Neural cell (in vitro differentiated cells): ENCODE measurements around the gene SEPTIN7. TPM values are rescaled to one million over a fixed set of nuclear protein-coding genes. Genes with fewer than 3 reads are reported as not detected.

Experiments
- H2AFZ ChIP-seq: fragments of 200-600, 300-800 bp; sonication (generic), shearing (Covaris generic); 2 replicates; pipeline ENCODE4 v1.6.0; 2014; ENCODE audit warnings: low read depth, mild to moderate bottlenecking, antibody characterized with exemption, low read length, moderate library complexity
- H3F3A ChIP-seq: fragments of 200-600 bp; shearing (Covaris generic); 2 replicates; pipeline ENCODE4 v1.6.1; 2016; ENCODE audit warnings: mild to moderate bottlenecking, moderate library complexity, mixed read lengths, antibody characterized with exemption, low read length; ENCODE audit not compliant: insufficient read depth, poor library complexity, severe bottlenecking
- H3K27ac ChIP-seq: fragments of 200-600, 300-800 bp; sonication (generic), shearing (Covaris generic); 2 replicates; pipeline ENCODE4 v1.5.1; 2014; ENCODE audit warnings: mild to moderate bottlenecking, low read length, moderate library complexity
- H3K27me3 ChIP-seq: fragments of 300-800, 200-600 bp; sonication (generic), shearing (Covaris generic); 2 replicates; pipeline ENCODE4 v1.6.0; 2014; ENCODE audit warnings: mild to moderate bottlenecking, low read depth, low read length, moderate library complexity; ENCODE audit not compliant: insufficient read depth
- H3K36me3 ChIP-seq: fragments of 300-800, 200-600 bp; sonication (generic), shearing (Covaris generic); 2 replicates; pipeline ENCODE4 v1.5.1; 2014; ENCODE audit warnings: mild to moderate bottlenecking, antibody characterized with exemption, low read length, moderate library complexity; ENCODE audit not compliant: insufficient read depth
- H3K4me2 ChIP-seq: fragments of 300-800, 200-600 bp; sonication (generic), shearing (Covaris generic); 2 replicates; pipeline ENCODE4 v1.6.0; 2014; ENCODE audit warnings: mild to moderate bottlenecking, low read length
- H3K4me3 ChIP-seq: fragments of 300-800, 200-600 bp; sonication (generic), shearing (Covaris generic); 2 replicates; pipeline ENCODE4 v1.5.1; 2014; ENCODE audit warnings: mild to moderate bottlenecking, low read length, moderate library complexity
- H3K79me2 ChIP-seq: fragments of 200-600 bp; shearing (Covaris generic); replicated peaks from 2 replicates; pipeline ENCODE4 v1.6.0; 2014; ENCODE audit warnings: mild to moderate bottlenecking, low read length, moderate library complexity; ENCODE audit not compliant: insufficient read depth
- H3K9ac ChIP-seq: fragments of 300-800, 200-600 bp; sonication (generic), shearing (Covaris generic); 2 replicates; pipeline ENCODE4 v1.6.1; 2016; ENCODE audit warnings: mild to moderate bottlenecking, low read length, mixed read lengths
- H3K9me2 ChIP-seq: fragments of 200-600 bp; shearing (Covaris generic); 2 replicates; pipeline ENCODE4 v1.6.1; 2016; ENCODE audit warnings: mild to moderate bottlenecking, low read length, mixed read lengths; ENCODE audit not compliant: insufficient read depth
- H3K9me3 ChIP-seq: fragments of 200-600, 300-800 bp; sonication (generic), shearing (Covaris generic); 2 replicates; pipeline ENCODE4 v1.6.1; 2016; ENCODE audit warnings: mild to moderate bottlenecking, mixed run types, low read length, moderate library complexity, mixed read lengths
- H4K20me1 ChIP-seq: fragments of 200-600 bp; shearing (Covaris generic); 2 replicates; pipeline ENCODE4 v1.6.1; 2016; ENCODE audit warnings: mild to moderate bottlenecking, mixed run types; ENCODE audit not compliant: insufficient read depth
- EP300 ChIP-seq: fragments of 450-650 bp; conservative IDR thresholded peaks from 2 replicates; pipeline ENCODE4 v1.6.1; 2014; ENCODE audit warnings: antibody characterized with exemption, mild to moderate bottlenecking, moderate library complexity; ENCODE audit not compliant: poor library complexity, severe bottlenecking
- EZH2 ChIP-seq: fragments of 200-600, 300-800 bp; shearing (Covaris generic), sonication (generic); IDR thresholded peaks from 2 replicates; pipeline ENCODE4 v1.6.1; 2014; ENCODE audit warnings: antibody characterized with exemption, low read length, borderline replicate concordance, mild to moderate bottlenecking; ENCODE audit not compliant: insufficient read depth, poor library complexity, severe bottlenecking
- MXI1 ChIP-seq: fragments of 450-650 bp; conservative IDR thresholded peaks from 2 replicates; pipeline ENCODE4 v1.6.1; 2014; ENCODE audit warnings: antibody characterized with exemption, mild to moderate bottlenecking; ENCODE audit not compliant: poor library complexity, severe bottlenecking
- POLR2AphosphoS5 ChIP-seq: IDR thresholded peaks from 2 replicates; pipeline ENCODE4 v1.6.1; 2012
- RAD21 ChIP-seq: fragments of 450-650 bp; conservative IDR thresholded peaks from 2 replicates; pipeline ENCODE4 v1.6.1; 2014; ENCODE audit warnings: antibody characterized with exemption, mild to moderate bottlenecking, moderate library complexity
- SMC3 ChIP-seq: fragments of 450-650 bp; conservative IDR thresholded peaks from 2 replicates; pipeline ENCODE4 v1.6.1; 2014; ENCODE audit warnings: antibody characterized with exemption, mild to moderate bottlenecking, moderate library complexity; ENCODE audit not compliant: poor library complexity
- TAF1 ChIP-seq: IDR thresholded peaks from 2 replicates; pipeline ENCODE4 v1.6.1; 2012; ENCODE audit warnings: low read depth
- polyA plus RNA-seq: library from polyadenylated mRNA; depleted of rRNA; stranded (reverse); fragments of >200 nt; gene quantifications from 2 replicates; pipeline ENCODE4 v1.2.3, GENCODE V29; 2014
- TF ChIP-seq, protein P1 (sequence below): fragments of 450-650 bp; IDR thresholded peaks from 2 replicates; pipeline ENCODE4 v1.5.1; 2014; ENCODE audit warnings: antibody characterized with exemption, mild to moderate bottlenecking, moderate library complexity; ENCODE audit not compliant: poor library complexity, severe bottlenecking
- TF ChIP-seq, protein P2 (sequence below): IDR thresholded peaks from 2 replicates; pipeline ENCODE4 v1.6.1; 2012; ENCODE audit warnings: borderline replicate concordance

Gene SEPTIN7
- polyA plus RNA-seq, 1 donor from 2014 or later = 492 TPM

DNA sequence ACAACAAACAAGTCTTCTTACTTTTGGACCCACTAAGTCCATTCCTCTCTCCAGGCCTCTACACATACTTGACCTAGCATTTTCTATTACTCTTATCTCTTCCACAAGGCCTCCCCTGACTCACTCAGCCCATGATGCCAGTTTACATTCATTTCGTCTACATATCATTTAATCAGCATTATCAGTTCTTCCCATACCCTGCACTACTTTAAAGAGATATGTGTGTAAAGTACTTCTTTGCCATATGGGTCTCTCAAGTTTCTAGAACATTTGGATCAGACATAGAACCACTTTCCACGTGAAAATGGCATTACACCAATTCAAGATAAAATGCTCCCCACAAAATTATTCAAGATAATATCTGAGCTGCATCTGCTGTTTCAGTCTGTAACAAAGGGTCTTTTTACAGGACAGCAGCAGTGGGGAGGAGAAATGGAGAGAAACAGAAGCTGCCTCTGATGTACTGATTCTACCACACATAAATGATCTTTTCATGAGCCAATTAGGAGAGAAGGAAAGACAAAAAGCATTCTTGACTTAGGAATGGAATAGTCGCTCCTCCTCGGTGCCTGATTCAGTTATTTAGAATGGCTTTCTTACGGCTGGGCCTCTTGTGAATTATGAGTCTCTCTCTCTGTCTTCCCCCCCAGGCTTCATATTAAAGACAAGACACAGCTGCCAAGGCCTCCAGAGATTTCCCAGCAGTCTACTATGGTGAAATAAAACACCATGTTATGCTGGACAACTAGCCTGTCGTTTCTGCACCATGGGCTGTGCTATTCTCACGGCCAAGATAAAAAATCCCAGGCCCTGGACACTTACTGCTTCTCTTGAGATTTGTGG is 46.9 kb upstream of the SEPTIN7 start:
- H2AFZ ChIP-seq = no peak overlapping the region
- H3K9me3 ChIP-seq = no peaks in the 10 kb centered on the region
- no peaks in the 10 kb centered on the region for H3F3A ChIP-seq
- no peak for TF ChIP-seq RAD21
- no peak for TF ChIP-seq SMC3
- TF ChIP-seq, protein P1, sequence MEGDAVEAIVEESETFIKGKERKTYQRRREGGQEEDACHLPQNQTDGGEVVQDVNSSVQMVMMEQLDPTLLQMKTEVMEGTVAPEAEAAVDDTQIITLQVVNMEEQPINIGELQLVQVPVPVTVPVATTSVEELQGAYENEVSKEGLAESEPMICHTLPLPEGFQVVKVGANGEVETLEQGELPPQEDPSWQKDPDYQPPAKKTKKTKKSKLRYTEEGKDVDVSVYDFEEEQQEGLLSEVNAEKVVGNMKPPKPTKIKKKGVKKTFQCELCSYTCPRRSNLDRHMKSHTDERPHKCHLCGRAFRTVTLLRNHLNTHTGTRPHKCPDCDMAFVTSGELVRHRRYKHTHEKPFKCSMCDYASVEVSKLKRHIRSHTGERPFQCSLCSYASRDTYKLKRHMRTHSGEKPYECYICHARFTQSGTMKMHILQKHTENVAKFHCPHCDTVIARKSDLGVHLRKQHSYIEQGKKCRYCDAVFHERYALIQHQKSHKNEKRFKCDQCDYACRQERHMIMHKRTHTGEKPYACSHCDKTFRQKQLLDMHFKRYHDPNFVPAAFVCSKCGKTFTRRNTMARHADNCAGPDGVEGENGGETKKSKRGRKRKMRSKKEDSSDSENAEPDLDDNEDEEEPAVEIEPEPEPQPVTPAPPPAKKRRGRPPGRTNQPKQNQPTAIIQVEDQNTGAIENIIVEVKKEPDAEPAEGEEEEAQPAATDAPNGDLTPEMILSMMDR = no peak
- TF ChIP-seq EP300 = no peak
- no peak for TF ChIP-seq MXI1
- TF ChIP-seq, protein P2, sequence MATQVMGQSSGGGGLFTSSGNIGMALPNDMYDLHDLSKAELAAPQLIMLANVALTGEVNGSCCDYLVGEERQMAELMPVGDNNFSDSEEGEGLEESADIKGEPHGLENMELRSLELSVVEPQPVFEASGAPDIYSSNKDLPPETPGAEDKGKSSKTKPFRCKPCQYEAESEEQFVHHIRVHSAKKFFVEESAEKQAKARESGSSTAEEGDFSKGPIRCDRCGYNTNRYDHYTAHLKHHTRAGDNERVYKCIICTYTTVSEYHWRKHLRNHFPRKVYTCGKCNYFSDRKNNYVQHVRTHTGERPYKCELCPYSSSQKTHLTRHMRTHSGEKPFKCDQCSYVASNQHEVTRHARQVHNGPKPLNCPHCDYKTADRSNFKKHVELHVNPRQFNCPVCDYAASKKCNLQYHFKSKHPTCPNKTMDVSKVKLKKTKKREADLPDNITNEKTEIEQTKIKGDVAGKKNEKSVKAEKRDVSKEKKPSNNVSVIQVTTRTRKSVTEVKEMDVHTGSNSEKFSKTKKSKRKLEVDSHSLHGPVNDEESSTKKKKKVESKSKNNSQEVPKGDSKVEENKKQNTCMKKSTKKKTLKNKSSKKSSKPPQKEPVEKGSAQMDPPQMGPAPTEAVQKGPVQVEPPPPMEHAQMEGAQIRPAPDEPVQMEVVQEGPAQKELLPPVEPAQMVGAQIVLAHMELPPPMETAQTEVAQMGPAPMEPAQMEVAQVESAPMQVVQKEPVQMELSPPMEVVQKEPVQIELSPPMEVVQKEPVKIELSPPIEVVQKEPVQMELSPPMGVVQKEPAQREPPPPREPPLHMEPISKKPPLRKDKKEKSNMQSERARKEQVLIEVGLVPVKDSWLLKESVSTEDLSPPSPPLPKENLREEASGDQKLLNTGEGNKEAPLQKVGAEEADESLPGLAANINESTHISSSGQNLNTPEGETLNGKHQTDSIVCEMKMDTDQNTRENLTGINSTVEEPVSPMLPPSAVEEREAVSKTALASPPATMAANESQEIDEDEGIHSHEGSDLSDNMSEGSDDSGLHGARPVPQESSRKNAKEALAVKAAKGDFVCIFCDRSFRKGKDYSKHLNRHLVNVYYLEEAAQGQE = no peak
- no peak for TF ChIP-seq TAF1
- no peak for TF ChIP-seq POLR2AphosphoS5
- no peak for TF ChIP-seq EZH2
- H3K36me3 ChIP-seq = no peaks in the 10 kb centered on the region
- H3K4me2 ChIP-seq = no peak overlapping the region
- H3K4me3 ChIP-seq = no peak overlapping the region
- no peaks in the 10 kb centered on the region for H3K79me2 ChIP-seq
- H3K27ac ChIP-seq = no peak overlapping the region
- H4K20me1 ChIP-seq = no peaks in the 10 kb centered on the region
- H3K9ac ChIP-seq = no peak overlapping the region
- H3K9me2 ChIP-seq = no peaks in the 10 kb centered on the region
- no peaks in the 10 kb centered on the region for H3K27me3 ChIP-seq

DNA sequence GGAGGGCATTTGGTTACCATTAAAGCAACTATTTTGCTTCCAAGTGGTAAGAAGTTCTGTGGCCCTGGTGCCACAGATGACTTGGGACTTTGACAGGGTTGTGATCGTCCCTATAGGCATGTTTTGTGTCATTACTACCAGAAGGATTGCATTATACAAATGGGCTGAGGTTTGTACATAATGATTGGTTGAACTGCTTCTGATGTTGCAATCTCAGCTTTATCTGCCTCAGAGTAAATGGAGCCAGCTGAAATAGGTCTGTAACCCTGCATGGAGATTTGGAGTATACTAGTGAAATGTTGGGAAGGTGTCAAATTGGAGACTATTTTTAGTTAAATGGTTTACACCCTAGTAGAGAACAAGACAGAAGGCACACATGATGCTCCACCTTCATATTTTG is 46.1 kb upstream of the SEPTIN7 start:
- H3K27me3 ChIP-seq = no peaks in the 10 kb centered on the region
- H4K20me1 ChIP-seq = no peaks in the 10 kb centered on the region
- TF ChIP-seq SMC3 (no peak), MXI1 (no peak), RAD21 (no peak)
- TF ChIP-seq, protein P2 = no peak
- H3K79me2 ChIP-seq = no peaks in the 10 kb centered on the region
- no peak overlapping the region for H3K27ac ChIP-seq
- no peak overlapping the region for H3K9ac ChIP-seq
- H3F3A ChIP-seq = no peaks in the 10 kb centered on the region
- H2AFZ ChIP-seq = no peak overlapping the region
- no peaks in the 10 kb centered on the region for H3K36me3 ChIP-seq
- H3K9me2 ChIP-seq = no peaks in the 10 kb centered on the region
- H3K9me3 ChIP-seq = no peaks in the 10 kb centered on the region
- H3K4me2 ChIP-seq = no peak overlapping the region
- no peak overlapping the region for H3K4me3 ChIP-seq
